HG03159 (cell line): Measurements from ENCODE around the gene GYPC.

ENCODE experiments used
- ATAC-seq: cut with Tn5 transposase; IDR thresholded peaks from one replicate; pipeline ENCODE4 v1.9.1; 2021; ENCODE audit warnings: mild to moderate bottlenecking, moderate library complexity; ENCODE audit not compliant: unreplicated experiment

Gene GYPC

GRCh38 chr2:126723281-126723815, 67.4 kb downstream of the GYPC start:
- ATAC-seq = no peak

- no peak for ATAC-seq
Observed at GRCh38 chr2:126725580-126725979, 69.6 kb downstream of the GYPC start.

GRCh38 chr2:126729896-126730295, 73.9 kb downstream of the GYPC start:
- ATAC-seq = no peak

- ATAC-seq = no peak
Observed at GRCh38 chr2:126730655-126731054, 74.7 kb downstream of the GYPC start.

- ATAC-seq = no peak
Observed at GRCh38 chr2:126731353-126731752, 75.4 kb downstream of the GYPC start.

GRCh38 chr2:126732682-126733245, 76.8 kb downstream of the GYPC start:
- ATAC-seq = no peak

GRCh38 chr2:126733795-126734194, 77.8 kb downstream of the GYPC start:
- no peak for ATAC-seq

- no peak for ATAC-seq
Observed at GRCh38 chr2:126736133-126736874, 80.3 kb downstream of the GYPC start.

- no peak for ATAC-seq
Observed at GRCh38 chr2:126739141-126739540, 83.2 kb downstream of the GYPC start.

GRCh38 chr2:126744640-126745039, 88.7 kb downstream of the GYPC start:
- ATAC-seq = no peak
